Activated naive CD4-positive, alpha-beta T cell (primary cell): ENCODE measurements around the gene PIAS2.
"Not testable (repeated sequence)": the region's sequence is repeated elsewhere in the genome, so short reads cannot be mapped to it uniquely, and the experiment has no call there.

ENCODE experiments used
- DNase-seq, 4 experiments: peaks; one replicate each; lab custom pipeline; 2025; lab: John Stamatoyannopoulos, UW

Gene PIAS2

DNA sequence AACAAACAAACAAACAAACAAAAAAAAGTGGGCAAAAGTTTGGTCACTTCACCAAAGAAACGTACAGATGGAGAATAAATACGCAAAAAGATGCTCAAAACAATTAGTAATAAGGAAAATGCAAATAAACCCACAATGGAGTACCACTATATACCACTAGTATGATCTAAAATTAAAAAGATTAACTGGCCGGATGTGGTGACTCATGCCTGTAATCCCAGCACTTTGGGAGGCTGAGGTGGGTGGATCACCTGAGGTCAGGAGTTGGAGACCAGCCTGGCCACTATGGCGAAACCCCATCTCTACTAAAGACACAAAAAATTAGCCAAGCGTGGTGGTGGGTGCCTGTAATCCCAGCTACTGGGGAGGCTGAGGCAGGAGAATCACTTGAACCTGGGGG lies 84.9 kb downstream of the PIAS2 start:
- DNase-seq = not testable (repeated sequence)

GRCh38 chr18:46831434-46831833 lies 85.9 kb downstream of the PIAS2 start:
- no peak for DNase-seq

DNA sequence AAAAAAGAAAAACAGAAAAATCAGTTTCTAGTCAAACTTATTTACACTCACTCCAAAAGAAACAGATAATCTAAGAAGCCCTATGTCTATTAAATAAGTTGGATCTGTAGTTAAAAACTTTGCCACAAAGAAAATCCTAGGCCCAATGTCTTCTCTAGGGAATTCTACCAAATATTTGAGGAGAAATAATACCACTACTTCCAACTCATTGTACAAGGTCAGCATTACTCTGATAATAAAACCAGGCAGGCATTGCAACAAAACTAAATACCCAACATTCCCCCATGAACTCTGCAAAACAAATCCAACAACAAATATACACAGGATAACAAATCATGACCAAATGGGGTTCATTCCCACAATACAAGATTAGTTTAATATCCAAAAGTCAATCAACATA lies 86.7 kb downstream of the PIAS2 start:
- DNase-seq = no peak

DNA sequence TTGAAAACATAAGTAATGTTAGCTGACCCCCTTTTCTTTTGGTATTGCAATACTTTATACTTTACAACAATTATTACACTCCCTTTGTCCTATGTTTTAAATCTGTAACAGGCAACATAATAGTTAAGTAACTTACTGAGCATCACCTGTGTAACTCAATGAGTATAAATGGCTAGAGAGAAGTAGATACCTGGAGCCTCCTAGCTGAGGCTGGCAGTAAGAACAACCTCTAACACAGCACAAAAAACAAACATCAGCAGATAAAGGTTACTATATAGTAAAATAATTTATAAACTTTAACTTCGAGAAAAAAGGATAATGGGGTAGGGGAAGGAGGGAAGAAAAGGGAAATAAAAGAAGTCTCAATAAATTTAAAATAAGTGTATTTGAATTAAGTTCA lies 87.4 kb downstream of the PIAS2 start:
- DNase-seq = no peak

DNA sequence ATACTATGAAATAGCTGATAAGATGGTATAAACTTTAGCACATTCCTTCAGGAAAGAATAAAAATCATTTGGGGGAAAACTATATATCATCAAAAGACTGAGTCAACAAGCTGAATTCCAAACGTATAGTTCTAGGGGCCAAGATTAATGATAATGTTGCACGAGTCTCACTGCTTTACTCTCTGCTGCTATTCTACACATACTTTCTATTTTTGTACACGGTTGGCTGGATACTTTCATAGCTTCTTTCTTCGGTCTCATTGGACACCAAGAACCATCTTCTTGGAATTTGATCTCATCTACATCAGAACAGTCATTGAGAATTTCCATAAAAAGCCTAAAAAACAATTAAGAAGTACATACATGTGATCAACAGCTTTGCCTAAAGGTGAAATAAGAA lies 87.8 kb downstream of the PIAS2 start:
- DNase-seq = no peak

- no peak for DNase-seq
These were observed 95.2 kb downstream of the PIAS2 start for GRCh38 chr18:46821856-46822711.

DNA sequence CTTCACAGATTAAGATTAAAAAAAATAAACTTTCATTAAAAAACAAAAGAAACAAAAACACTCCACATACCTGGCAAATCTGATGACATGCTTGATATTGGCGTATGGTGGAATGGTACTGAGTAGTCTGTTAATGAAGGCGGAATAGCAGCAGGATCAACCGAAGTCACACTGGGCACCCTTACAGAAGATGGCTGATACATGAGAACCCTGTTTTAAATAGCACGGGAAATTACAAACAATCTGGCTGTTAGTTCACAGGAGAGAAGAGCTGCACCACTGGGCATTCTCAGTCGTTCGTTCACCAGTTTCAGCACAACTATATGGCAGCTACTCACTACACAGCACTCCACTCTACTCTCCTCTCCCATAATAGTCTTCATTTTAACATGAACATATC lies 96.4 kb downstream of the PIAS2 start:
- DNase-seq = no peak

DNA sequence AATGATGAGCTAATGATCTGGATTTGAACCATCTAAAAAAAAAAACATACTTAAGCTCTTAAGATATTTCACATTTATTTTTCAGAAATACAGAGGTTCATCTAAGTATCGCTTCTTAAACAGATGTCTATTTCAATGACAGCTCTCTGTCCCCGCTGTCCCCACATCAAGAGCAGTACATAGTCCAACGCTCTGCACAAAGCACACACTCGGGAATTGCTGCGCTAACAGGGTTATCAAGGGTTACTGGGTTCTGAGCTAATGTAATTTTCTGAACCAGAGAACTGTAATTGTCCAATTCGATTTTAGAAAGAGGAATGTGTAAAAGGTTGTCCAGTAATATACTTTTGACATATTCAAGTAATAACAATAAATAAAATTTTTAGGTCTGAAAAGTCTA lies 101.6 kb downstream of the PIAS2 start:
- DNase-seq = no peak

- DNase-seq = no peak
These were observed 102.9 kb downstream of the PIAS2 start for GRCh38 chr18:46814399-46814798.

GRCh38 chr18:46812311-46812710 lies 105.0 kb downstream of the PIAS2 start:
- no peak for DNase-seq

DNA sequence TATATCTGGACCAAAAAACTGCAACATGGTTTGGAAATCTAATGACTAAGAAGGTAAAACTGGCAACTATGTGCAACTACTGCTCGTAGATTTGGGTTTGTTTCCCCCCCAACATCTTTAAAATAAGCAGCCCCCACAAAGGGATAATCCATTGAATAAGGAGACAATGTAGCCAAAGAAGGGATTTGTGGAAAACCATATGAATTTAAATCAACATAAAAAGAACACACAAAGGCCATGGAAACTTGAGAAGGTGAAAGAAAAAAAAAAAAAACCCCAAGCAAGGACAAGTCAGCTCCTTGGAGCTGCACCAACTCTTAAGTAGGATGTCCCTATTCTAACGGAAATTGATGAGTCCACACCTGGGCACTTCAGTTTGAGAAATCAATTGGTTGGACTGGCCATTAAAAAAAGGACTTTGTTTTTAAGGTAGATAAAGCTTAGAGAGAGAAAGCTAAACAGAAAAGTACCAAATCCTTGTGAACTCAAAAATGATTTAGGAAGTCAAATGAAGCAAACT lies 106.8 kb downstream of the PIAS2 start:
- no peak for DNase-seq

DNA sequence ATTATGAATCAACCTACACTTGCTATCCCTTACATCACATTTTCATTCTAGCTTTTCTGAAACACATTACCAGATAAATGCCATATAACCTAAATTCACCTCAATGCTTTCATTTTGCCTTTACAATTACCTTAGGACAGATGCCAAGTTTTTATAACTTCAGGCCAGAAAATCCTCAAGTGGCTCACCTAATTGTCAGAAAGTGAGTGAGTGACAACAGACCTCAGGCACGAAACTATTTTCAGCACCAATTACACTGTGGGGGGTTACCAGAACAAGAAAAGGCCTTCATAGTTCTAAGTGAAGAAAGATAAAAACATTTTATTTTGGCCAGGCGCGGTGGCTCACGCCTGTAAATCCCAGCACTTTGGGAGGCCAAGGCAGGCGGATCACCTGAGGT lies 108.2 kb downstream of the PIAS2 start:
- DNase-seq = no peak

GRCh38 chr18:46795945-46796344 lies 121.4 kb downstream of the PIAS2 start:
- DNase-seq = not testable (repeated sequence)

DNA sequence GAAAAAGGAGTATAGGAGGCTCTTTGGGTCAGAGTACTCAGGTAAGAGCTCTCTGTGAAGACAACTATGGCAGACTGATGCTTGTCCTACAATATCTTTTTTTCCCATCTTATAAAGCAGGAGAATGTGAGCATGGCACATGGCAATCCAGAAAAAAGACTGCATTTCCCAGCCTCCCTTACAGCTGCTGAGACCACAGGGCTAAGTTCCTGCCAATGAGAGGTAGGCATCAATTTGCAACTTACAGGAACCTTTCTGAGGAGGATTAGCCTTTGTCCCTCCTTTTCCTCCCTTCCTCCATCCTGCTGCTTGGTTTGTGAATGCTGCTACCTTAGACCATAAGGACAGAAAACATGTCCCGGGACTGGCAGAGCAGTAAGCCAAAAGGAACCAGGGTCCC lies 122.7 kb downstream of the PIAS2 start:
- DNase-seq = no peak

DNA sequence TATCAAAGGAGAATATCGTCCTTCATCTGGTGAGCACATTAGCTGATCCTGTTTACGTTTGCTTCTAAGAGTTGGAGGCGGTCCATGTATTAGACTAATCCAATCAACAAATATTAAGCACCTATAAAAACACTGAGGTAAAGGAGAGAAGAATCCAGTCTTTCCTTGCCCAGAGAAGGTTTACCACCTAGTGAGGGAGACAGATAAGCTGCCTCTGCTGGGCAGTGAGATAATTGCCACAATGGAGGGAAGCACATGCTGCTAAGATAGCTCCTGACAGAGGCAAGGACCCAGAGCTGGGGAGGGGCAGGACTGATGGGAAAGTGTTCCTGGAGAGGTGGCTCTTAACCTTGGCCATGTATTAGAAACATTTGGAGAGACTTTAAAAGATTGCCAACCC lies 123.7 kb downstream of the PIAS2 start:
- no peak for DNase-seq

DNA sequence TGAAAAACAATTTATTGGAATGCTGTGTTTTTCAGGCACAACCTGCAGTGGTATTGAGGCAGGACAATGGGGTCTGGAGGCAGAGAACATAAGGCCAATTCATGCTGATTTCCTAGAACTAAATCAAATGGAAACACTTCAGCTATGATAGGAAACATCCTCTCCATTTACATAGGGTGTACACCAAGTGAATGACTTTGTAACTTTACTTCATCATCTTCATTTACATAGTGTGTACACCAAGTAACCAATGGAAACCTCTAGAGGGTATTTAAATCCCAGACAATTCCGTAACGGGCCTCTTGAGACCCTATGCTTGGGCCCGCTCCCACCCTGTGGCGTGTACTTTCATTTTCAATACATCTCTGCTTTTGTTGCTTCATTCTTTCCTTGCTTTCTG lies 128.2 kb downstream of the PIAS2 start:
- DNase-seq = no peak

DNA sequence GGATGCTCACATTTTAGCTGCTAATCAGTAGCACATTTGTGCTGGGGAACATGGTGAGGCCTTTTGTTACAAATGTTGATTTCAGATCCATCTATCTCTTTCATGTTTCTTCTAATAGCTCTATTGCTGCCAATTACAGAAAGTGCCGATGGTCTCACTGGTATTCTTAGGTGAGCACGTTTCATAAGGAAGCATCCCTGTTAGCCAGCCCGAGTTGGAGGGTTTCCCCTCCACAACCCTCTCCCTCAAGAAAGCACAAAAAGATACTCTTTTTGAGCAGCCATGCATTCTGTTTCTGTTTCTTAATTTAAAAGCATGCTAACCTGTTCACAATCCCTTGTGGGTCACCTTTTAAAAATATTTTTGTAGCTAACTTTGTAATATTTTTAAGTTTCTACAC lies 129.6 kb downstream of the PIAS2 start:
- DNase-seq = no peak

- DNase-seq = no peak
These were observed 144.9 kb downstream of the PIAS2 start for GRCh38 chr18:46772357-46772756.

GRCh38 chr18:46771141-46771540 lies 146.2 kb downstream of the PIAS2 start:
- DNase-seq = no peak

DNA sequence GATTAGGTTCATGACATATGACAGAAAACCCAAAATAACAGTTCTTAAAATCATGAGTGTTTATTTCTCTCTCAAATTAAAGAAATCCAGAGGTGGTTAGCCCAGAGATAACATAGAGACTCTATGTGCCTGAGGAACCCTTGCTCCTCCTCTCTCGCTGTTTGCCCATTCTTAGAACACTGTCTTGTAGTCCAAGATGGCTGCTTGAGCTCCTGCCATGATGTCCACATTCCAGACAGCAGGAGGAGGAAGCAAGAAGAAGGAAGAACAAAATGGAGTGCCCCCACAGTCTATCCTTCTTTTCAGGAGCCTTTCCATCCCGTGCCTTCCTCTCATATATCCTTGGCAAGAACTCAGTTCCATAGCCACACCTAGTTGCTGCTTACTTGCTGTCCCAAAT lies 146.6 kb downstream of the PIAS2 start:
- no peak for DNase-seq

GRCh38 chr18:46768166-46768921 lies 149.0 kb downstream of the PIAS2 start:
- no peak for DNase-seq

DNA sequence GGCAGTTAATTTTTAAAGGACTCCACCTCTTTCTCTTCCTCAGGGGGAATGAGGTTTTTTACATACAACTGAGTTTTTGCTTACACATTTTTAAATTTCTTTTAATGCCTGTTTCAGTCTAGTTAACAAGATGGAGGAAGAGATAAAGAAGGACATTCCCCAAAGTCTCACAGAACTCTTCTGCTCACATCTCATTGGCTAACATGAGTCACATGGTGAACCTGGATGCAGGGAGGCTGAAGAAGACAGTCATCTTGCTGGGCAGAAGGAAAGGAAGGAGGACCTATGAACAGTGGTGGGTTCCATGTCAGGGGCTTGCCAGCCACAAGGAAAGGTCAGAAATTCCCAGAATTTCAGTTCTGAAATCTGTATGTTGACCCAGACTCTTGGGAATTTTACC lies 150.1 kb downstream of the PIAS2 start:
- DNase-seq = no peak

DNA sequence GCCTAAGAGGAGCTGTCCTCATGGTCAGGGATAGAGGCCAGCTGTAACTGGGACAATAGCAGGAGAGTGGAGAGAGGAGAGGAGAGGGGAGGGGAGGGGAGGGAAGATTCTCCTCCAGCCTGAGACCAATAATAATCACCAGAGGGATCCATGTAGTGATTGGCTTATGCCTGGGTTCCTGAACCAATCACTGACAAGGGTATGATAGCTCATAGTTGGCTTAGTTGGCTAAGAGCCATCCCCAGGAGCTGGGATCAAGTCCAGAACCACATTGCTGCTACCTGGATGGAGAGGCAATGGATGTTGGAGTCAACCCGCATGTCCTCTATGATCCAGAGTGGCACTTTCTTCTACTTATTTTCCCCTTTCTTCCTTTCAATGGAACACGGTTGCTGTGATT lies 152.7 kb downstream of the PIAS2 start:
- no peak for DNase-seq
